Mesothelial cell of epicardium (in vitro differentiated cells): ENCODE data around the gene ZFAND2A. TPM values are rescaled to one million over a fixed set of nuclear protein-coding genes. Genes with fewer than 3 reads are reported as not detected.

Experiments used
- DNase-seq, 2 experiments: peaks; one replicate each; pipeline ENCODE4 v3.0.0; 2021; ENCODE audit warnings: low spot score in 2 of 2; ENCODE audit not compliant: unreplicated experiment in 2 of 2
- H3K27ac Mint-ChIP-seq: 2 replicates; pipeline ENCODE4 v1.8.0; 2021; ENCODE audit warnings: mixed read lengths
- H3K27me3 Mint-ChIP-seq: 2 replicates; pipeline ENCODE4 v1.8.0; 2021; ENCODE audit warnings: low read depth, mixed read lengths
- H3K36me3 Mint-ChIP-seq: 2 replicates; pipeline ENCODE4 v1.8.0; 2021; ENCODE audit warnings: mixed read lengths
- H3K4me1 Mint-ChIP-seq: 2 replicates; pipeline ENCODE4 v1.8.0; 2021; ENCODE audit warnings: mixed read lengths
- H3K4me3 Mint-ChIP-seq: 2 replicates; pipeline ENCODE4 v1.8.0; 2021; ENCODE audit warnings: mild to moderate bottlenecking, moderate library complexity, mixed read lengths
- H3K9me3 Mint-ChIP-seq: 2 replicates; pipeline ENCODE4 v1.8.0; 2021; ENCODE audit warnings: mixed read lengths
- CTCF ChIP-seq: fragments of 200-600 bp; sonication (generic); IDR thresholded peaks from one replicate; pipeline ENCODE4 v1.5.0; 2021; ENCODE audit warnings: antibody characterized with exemption; ENCODE audit not compliant: unreplicated experiment
- total RNA-seq: library from RNA; stranded (reverse); gene quantifications from 3 replicates; pipeline ENCODE4 v1.2.1, GENCODE V29; 2021

The ZFAND2A gene
- total RNA-seq, 1 donor from 2014 or later: 16.3 TPM

- Mint-ChIP-seq H3K4me1 (no peaks in the 10 kb centered on the region), H3K36me3 (no peaks in the 10 kb centered on the region), H3K27ac (no peak overlapping the region), H3K4me3 (no peak overlapping the region), H3K27me3 (no peaks in the 10 kb centered on the region), H3K9me3 (no peaks in the 10 kb centered on the region)
- no peak for TF ChIP-seq CTCF
- DNase-seq: no peak
These were observed 49.6 kb downstream of the ZFAND2A start for GRCh38 chr7:1110358-1110757.

GRCh38 chr7:1109581-1110310, 50.2 kb downstream of the ZFAND2A start:
- Mint-ChIP-seq H3K27ac (no peak overlapping the region), H3K36me3 (no peaks in the 10 kb centered on the region), H3K4me3 (no peak overlapping the region), H3K4me1 (no peaks in the 10 kb centered on the region), H3K9me3 (no peaks in the 10 kb centered on the region), H3K27me3 (no peaks in the 10 kb centered on the region)
- no peak for TF ChIP-seq CTCF
- no peak for DNase-seq

GRCh38 chr7:1108264-1108920, 51.6 kb downstream of the ZFAND2A start:
- Mint-ChIP-seq H3K27me3 (no peaks in the 10 kb centered on the region), H3K4me3 (no peak overlapping the region), H3K27ac (no peak overlapping the region), H3K9me3 (no peaks in the 10 kb centered on the region), H3K36me3 (no peaks in the 10 kb centered on the region), H3K4me1 (no peaks in the 10 kb centered on the region)
- TF ChIP-seq CTCF: no peak
- no peak for DNase-seq

- DNase-seq: no peak
- Mint-ChIP-seq H3K36me3 (no peaks in the 10 kb centered on the region), H3K4me1 (no peaks in the 10 kb centered on the region), H3K4me3 (no peak overlapping the region), H3K27ac (no peak overlapping the region), H3K9me3 (no peaks in the 10 kb centered on the region), H3K27me3 (no peaks in the 10 kb centered on the region)
- no peak for TF ChIP-seq CTCF
These were observed 53.1 kb downstream of the ZFAND2A start for GRCh38 chr7:1106793-1107421.

- Mint-ChIP-seq H3K27ac (no peak overlapping the region), H3K4me1 (peaks cover under 1% of the 10 kb centered on the region), H3K36me3 (no peaks in the 10 kb centered on the region), H3K9me3 (no peaks in the 10 kb centered on the region), H3K27me3 (no peaks in the 10 kb centered on the region), H3K4me3 (no peak overlapping the region)
- TF ChIP-seq CTCF: no peak
- DNase-seq: no peak
These were observed 53.8 kb downstream of the ZFAND2A start for GRCh38 chr7:1106063-1106792.
